ENCODE results near the gene MMS19. TPM values are rescaled to one million over a fixed set of nuclear protein-coding genes. Genes with fewer than 3 reads are reported as not detected.

Gene MMS19
- total RNA-seq, 1 donor from 2014 or later, result 71.5 TPM

GRCh38 chr10:97468162-97468561 lies 30.1 kb downstream of the MMS19 start:
- DNase-seq (ENCODE audit: low spot score), result no peak

GRCh38 chr10:97466755-97467154 lies 31.5 kb downstream of the MMS19 start:
- DNase-seq (ENCODE audit: low spot score), result no peak

- no peak for DNase-seq (ENCODE audit: low spot score)
Observed at GRCh38 chr10:97465982-97466381, 32.2 kb downstream of the MMS19 start.

- DNase-seq (ENCODE audit: low spot score), result no peak
Observed at GRCh38 chr10:97464226-97464625, 34.0 kb downstream of the MMS19 start.

GRCh38 chr10:97463363-97464132 lies 34.7 kb downstream of the MMS19 start:
- DNase-seq (ENCODE audit: low spot score), result no peak

GRCh38 chr10:97462309-97462708 lies 35.9 kb downstream of the MMS19 start:
- no peak for DNase-seq (ENCODE audit: low spot score)

GRCh38 chr10:97459933-97460332 lies 38.3 kb downstream of the MMS19 start:
- no peak for DNase-seq (ENCODE audit: low spot score)

GRCh38 chr10:97459111-97459510 lies 39.1 kb downstream of the MMS19 start:
- no peak for DNase-seq (ENCODE audit: low spot score)

- no peak for DNase-seq (ENCODE audit: low spot score)
Observed at GRCh38 chr10:97456686-97457065, 41.5 kb downstream of the MMS19 start.

GRCh38 chr10:97456034-97456685 lies 42.1 kb downstream of the MMS19 start:
- DNase-seq (ENCODE audit: low spot score), result no peak

- DNase-seq (ENCODE audit: low spot score), result peak; percentile 77
Observed at GRCh38 chr10:97454330-97455036, 43.7 kb downstream of the MMS19 start.

GRCh38 chr10:97452352-97452751 lies 45.9 kb downstream of the MMS19 start:
- no peak for DNase-seq (ENCODE audit: low spot score)

- DNase-seq (ENCODE audit: low spot score), result no peak
Observed at GRCh38 chr10:97451605-97452004, 46.6 kb downstream of the MMS19 start.

- DNase-seq (ENCODE audit: low spot score), result no peak
Observed at GRCh38 chr10:97450828-97451227, 47.4 kb downstream of the MMS19 start.

GRCh38 chr10:97445722-97446639 lies 52.2 kb downstream of the MMS19 start, which contains the start of the genes EXOSC1 and ZDHHC16:
TSS of gene EXOSC1 (minus strand) at chr10:97446006. CDS start at chr10:97445985, 21 bp downstream.
TSS of gene ZDHHC16 (plus strand) at chr10:97446175. CDS start at chr10:97451676, 5,501 bp downstream.
- DNase-seq (ENCODE audit: low spot score), result peak; percentile 91

GRCh38 chr10:97445357-97445721 lies 52.9 kb downstream of the MMS19 start:
- no peak for DNase-seq (ENCODE audit: low spot score)

- DNase-seq (ENCODE audit: low spot score), result no peak
Observed at GRCh38 chr10:97444212-97444611, 54.0 kb downstream of the MMS19 start.

- no peak for DNase-seq (ENCODE audit: low spot score)
Observed at GRCh38 chr10:97442277-97442676, 55.9 kb downstream of the MMS19 start.

GRCh38 chr10:97435211-97435610 lies 63.0 kb downstream of the MMS19 start:
- DNase-seq (ENCODE audit: low spot score), result no peak

- no peak for DNase-seq (ENCODE audit: low spot score)
Observed at GRCh38 chr10:97434557-97434956, 63.7 kb downstream of the MMS19 start.

GRCh38 chr10:97434055-97434454 lies 64.2 kb downstream of the MMS19 start:
- DNase-seq (ENCODE audit: low spot score), result no peak

- DNase-seq (ENCODE audit: low spot score), result no peak
Observed at GRCh38 chr10:97428572-97428981, 69.6 kb downstream of the MMS19 start.
